IPS-15b (cell line): ENCODE results near the gene HADHA.
"Not testable (repeated sequence)": the region's sequence is repeated elsewhere in the genome, so short reads cannot be mapped to it uniquely, and the experiment has no call there.

Experiments used
- H3K27me3 ChIP-seq: one replicate; pipeline ENCODE4 v1.6.1; 2013; ENCODE audit warnings: low read length; ENCODE audit not compliant: control insufficient read depth, insufficient read depth
- H3K36me3 ChIP-seq: one replicate; pipeline ENCODE4 v1.6.1; 2013; ENCODE audit warnings: low read length; ENCODE audit not compliant: control insufficient read depth, insufficient read depth
- H3K4me1 ChIP-seq: one replicate; pipeline ENCODE4 v1.6.1; 2013; ENCODE audit warnings: mild to moderate bottlenecking, low read length; ENCODE audit not compliant: control insufficient read depth, insufficient read depth
- H3K4me3 ChIP-seq: one replicate; pipeline ENCODE4 v1.5.1; 2013; ENCODE audit warnings: low read depth, low read length
- H3K9ac ChIP-seq: one replicate; pipeline ENCODE4 v1.6.1; 2013; ENCODE audit warnings: low read depth, mild to moderate bottlenecking, low read length
- H3K9me3 ChIP-seq: one replicate; pipeline ENCODE4 v1.6.1; 2013; ENCODE audit warnings: mild to moderate bottlenecking, low read length; ENCODE audit not compliant: control insufficient read depth, insufficient read depth

Gene HADHA

GRCh38 chr2:26270373-26270772 lies 25.9 kb upstream of the HADHA start:
- no peak overlapping the region for H3K9ac ChIP-seq
- H3K4me3 ChIP-seq = no peak overlapping the region
- H3K4me1 ChIP-seq = no peaks in the 10 kb centered on the region
- H3K9me3 ChIP-seq = no peaks in the 10 kb centered on the region
- no peaks in the 10 kb centered on the region for H3K36me3 ChIP-seq
- no peaks in the 10 kb centered on the region for H3K27me3 ChIP-seq

DNA sequence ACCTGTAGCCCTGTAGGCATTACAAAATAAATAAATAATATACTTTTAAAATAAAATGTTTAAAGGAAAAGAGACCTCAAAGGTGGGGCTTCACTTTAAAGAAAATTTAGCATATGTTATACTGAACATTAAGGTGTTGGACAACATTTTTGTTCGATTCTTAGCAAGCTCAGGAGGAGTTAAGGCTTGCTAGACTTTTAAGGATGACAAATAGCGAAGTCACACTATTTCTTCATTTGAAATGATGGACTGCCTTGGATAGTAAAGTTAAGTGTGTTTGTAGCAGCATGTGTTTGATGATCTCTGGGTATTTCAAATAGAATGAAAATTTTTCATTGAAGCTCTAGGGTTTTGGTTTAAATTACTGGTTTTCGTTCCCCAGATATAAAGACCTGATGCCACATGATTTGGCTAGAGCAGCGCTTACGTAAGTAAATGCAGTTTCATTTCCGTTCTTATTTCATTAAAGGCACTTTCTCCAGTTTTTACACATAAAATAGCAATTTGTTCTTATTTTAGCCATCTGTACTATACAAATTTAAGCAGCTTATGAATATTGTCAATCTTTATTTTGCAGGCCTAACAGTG lies 25.2 kb upstream of the HADHA start:
- no peak overlapping the region for H3K9ac ChIP-seq

GRCh38 chr2:26268670-26269385 lies 24.4 kb upstream of the HADHA start:
- not testable (repeated sequence) for H3K27me3 ChIP-seq, H3K9ac ChIP-seq, H3K9me3 ChIP-seq, H3K4me1 ChIP-seq, H3K36me3 ChIP-seq, H3K4me3 ChIP-seq

More for the DNA sequence above, 25.2 kb upstream of the HADHA start:
- Histone ChIP-seq H3K27me3 (no peaks in the 10 kb centered on the region), H3K4me3 (no peak overlapping the region), H3K9me3 (no peaks in the 10 kb centered on the region), H3K36me3 (no peaks in the 10 kb centered on the region), H3K4me1 (no peaks in the 10 kb centered on the region)

GRCh38 chr2:26268213-26268612 lies 23.8 kb upstream of the HADHA start:
- no peaks in the 10 kb centered on the region for H3K4me1 ChIP-seq
- H3K4me3 ChIP-seq = no peak overlapping the region
- H3K36me3 ChIP-seq = no peaks in the 10 kb centered on the region
- H3K9me3 ChIP-seq = no peaks in the 10 kb centered on the region
- no peaks in the 10 kb centered on the region for H3K27me3 ChIP-seq
- no peak overlapping the region for H3K9ac ChIP-seq

DNA sequence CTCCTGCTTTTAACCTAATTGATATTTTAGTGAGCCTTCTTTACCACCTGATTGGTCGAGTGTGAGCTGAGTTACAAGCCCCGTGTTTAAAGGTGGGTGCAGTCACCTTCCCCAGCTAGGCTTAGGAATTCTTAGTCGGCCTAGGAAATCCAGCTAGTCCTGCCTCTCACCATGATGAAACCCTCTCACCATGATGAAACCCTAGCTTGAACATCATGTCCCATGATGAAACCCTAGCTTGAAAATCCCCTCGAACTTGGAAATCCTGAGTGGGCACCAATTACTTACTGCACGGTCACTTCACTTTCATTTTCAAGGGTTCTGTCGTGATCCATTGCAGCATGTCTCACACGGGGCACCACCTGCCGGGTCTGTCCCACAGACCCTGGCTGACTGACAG lies 14.4 kb upstream of the HADHA start:
- not testable (repeated sequence) for H3K9me3 ChIP-seq, H3K36me3 ChIP-seq, H3K4me1 ChIP-seq, H3K9ac ChIP-seq, H3K27me3 ChIP-seq, H3K4me3 ChIP-seq

DNA sequence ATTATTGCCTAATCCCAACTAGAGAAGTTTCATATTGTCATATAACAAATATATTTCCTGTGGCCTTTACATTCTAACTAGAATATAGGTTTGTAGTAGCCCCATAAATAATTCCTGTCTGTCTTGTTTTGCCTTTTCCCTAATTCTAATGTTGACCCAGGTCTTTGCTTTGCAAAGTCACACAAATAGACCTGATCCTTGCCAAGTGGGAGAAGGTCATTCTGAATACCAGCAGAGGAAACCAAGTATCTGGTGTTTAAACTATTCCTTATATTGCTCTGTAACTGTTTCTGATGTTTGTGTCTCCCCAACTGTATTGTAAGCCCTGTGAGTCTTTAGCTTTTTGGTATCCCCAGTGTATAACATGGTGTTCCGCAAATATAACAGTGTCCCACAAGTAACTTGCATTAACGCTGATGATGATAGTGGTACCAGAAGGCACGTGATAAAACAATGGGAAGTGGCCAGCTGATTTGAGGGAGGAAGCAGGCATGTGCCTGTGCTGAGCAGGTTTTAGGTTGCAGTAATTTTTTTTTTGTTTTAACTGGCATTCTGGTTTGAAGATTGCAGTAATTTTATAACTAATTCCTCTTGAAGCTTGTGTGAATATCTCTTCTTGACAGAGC lies 11.4 kb upstream of the HADHA start:
- H3K9me3 ChIP-seq = no peaks in the 10 kb centered on the region
- no peaks in the 10 kb centered on the region for H3K4me1 ChIP-seq
- H3K36me3 ChIP-seq = no peaks in the 10 kb centered on the region
- no peak overlapping the region for H3K9ac ChIP-seq
- H3K27me3 ChIP-seq = no peaks in the 10 kb centered on the region
- H3K4me3 ChIP-seq = no peak overlapping the region

DNA sequence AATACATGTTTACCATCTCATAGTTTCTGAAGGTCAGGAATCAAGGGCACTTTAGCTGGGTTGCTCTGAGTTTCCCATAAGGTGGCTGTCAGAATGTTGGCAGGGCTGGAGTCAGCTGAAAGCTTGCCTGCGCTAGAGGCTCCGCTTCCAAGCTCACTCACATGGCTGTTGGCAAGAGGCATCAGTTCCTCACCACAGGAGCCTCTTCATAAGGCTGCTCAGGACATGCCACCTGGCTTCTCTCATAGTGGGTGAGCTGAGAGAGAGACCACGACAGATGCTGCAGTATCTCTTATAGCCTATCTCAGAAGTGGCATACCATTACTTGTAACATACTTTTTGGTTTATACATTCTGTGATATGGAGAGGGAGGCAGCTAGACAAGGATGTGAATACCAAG lies 7.5 kb upstream of the HADHA start:
- H3K4me3 ChIP-seq = no peak overlapping the region
- no peaks in the 10 kb centered on the region for H3K27me3 ChIP-seq
- H3K9me3 ChIP-seq = no peaks in the 10 kb centered on the region
- no peaks in the 10 kb centered on the region for H3K4me1 ChIP-seq
- no peaks in the 10 kb centered on the region for H3K36me3 ChIP-seq
- H3K9ac ChIP-seq = no peak overlapping the region

GRCh38 chr2:26249625-26250024 lies 5.2 kb upstream of the HADHA start:
- Histone ChIP-seq H3K9me3 (no peaks in the 10 kb centered on the region), H3K4me1 (no peaks in the 10 kb centered on the region)

DNA sequence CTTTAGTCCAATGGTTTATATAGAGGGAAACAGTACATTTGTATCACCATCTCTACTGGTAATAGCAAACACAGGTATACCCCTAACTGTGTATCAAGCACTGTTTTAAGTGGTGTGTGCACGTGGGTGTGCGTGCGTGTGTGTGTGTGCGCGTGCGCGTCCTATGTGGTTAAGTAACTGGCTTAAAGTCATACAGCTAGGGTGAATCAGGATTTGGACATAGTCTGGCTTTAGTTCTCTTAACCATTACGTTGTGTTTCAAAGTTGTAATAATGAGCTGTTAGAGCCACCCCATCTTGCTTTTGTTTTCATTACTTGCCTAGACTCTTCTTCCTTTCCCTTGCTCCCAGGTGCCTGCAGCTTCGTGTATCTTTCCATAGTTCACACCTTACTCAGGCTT lies 2.4 kb upstream of the HADHA start:
- no peaks in the 10 kb centered on the region for H3K9me3 ChIP-seq
- no peaks in the 10 kb centered on the region for H3K36me3 ChIP-seq
- H3K4me1 ChIP-seq = no peaks in the 10 kb centered on the region
- H3K4me3 ChIP-seq = no peak overlapping the region
- H3K27me3 ChIP-seq = no peaks in the 10 kb centered on the region
- no peak overlapping the region for H3K9ac ChIP-seq

More at GRCh38 chr2:26249625-26250024, 5.2 kb upstream of the HADHA start:
- Histone ChIP-seq H3K4me3 (no peak overlapping the region), H3K36me3 (no peaks in the 10 kb centered on the region), H3K9ac (no peak overlapping the region), H3K27me3 (no peaks in the 10 kb centered on the region)

- H3K4me1 ChIP-seq = no peaks in the 10 kb centered on the region
- H3K9ac ChIP-seq = no peak overlapping the region
- no peaks in the 10 kb centered on the region for H3K36me3 ChIP-seq
- no peaks in the 10 kb centered on the region for H3K9me3 ChIP-seq
- H3K27me3 ChIP-seq = no peaks in the 10 kb centered on the region
- H3K4me3 ChIP-seq = peak overlapping the region; percentile 97
These were observed 1.4 kb upstream of the HADHA start for GRCh38 chr2:26245810-26246209.

DNA sequence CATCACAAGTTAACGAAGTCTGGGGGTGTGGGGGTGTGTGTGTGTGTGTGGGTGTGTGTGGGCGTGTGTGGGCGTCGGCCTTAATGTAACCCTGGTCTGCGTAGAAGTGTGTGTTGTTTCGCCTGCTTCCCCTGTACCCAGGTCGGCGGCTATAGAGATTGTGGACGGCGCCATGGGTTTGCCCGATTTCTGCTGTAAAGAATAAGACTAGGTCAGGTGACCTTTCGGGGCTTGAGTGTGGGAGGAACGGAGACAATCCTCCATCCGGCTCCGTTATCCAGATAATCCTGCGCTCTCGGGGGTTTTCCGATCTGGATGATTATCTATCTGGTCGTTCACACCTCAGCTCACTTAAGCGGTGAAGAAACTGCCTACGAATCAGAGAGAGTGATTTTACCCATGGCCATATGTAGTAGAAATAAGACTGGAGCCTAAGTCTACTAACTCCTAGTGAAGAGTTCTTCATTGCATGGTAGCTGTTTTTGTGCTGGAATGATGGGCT lies 850 bp upstream of the HADHA start:
- Histone ChIP-seq H3K9me3 (no peaks in the 10 kb centered on the region), H3K27me3 (no peaks in the 10 kb centered on the region), H3K9ac (peak overlapping the region; percentile 80), H3K36me3 (no peaks in the 10 kb centered on the region), H3K4me3 (peak overlapping the region; percentile 97), H3K4me1 (no peaks in the 10 kb centered on the region)
